ENCODE data around the gene FRY. TPM values are rescaled to one million over a fixed set of nuclear protein-coding genes. Genes with fewer than 3 reads are reported as not detected.

The FRY gene
- polyA plus RNA-seq, 2 donors, result 2.4 to 4.3 TPM

DNA sequence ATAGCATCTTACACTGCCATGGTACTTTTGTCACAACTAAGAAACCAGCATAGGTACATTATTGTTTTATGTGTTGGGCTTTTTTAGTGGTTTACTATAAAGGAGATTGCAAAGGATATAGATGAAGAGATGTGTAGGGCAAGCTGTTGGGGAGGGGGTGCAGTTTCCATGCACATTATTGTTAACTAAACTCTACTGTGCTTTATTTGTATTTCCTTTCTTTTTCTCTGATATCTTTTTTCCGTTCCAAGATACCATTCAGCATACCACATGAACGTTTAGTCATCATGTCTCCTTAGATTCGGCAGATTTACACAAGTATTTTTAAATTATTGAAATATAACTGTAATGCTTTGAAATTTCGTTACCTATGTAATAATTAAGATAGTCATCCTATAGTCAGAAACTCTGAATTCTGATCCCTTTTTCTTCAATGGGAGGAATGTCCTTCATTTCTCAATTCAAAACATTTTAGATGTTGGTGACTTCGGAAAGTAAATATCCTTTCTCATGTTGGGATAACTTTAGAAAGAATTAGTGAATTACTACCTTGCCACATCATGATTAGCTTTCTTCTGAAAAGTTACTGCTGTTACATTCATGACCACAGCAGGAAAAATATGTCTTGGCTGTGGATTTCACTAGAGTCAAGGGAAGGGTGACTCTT is 82.8 kb downstream of the FRY start:
- Histone ChIP-seq H3K4me1 (ENCODE audit: control insufficient read depth in 2 of 2, insufficient read depth in 2 of 2, low read length in 1 of 2) (no peaks in the 10 kb centered on the region), H3K27me3 (ENCODE audit: control insufficient read depth in 1 of 2, insufficient read depth in 2 of 2, low read length in 2 of 2) (no peaks in the 10 kb centered on the region), H3K4me3 (ENCODE audit: low read depth in 1 of 2, low read length in 2 of 2) (no peak overlapping the region), H3K9me3 (ENCODE audit: control insufficient read depth in 2 of 2, insufficient read depth in 1 of 2, low read depth in 1 of 2, low read length in 1 of 2) (no peaks in the 10 kb centered on the region), H3K36me3 (ENCODE audit: control insufficient read depth in 2 of 2, insufficient read depth in 2 of 2, low read length in 1 of 2) (peaks cover 0 to 3% of the 10 kb centered on the region in 2 donors), H3K27ac (ENCODE audit: low read depth in 2 of 2, low read length in 1 of 2) (no peak overlapping the region)
- 62 to 66% methylated on average over 5 of the region's 5 CpGs for whole genome bisulfite sequencing, 2 donors

DNA sequence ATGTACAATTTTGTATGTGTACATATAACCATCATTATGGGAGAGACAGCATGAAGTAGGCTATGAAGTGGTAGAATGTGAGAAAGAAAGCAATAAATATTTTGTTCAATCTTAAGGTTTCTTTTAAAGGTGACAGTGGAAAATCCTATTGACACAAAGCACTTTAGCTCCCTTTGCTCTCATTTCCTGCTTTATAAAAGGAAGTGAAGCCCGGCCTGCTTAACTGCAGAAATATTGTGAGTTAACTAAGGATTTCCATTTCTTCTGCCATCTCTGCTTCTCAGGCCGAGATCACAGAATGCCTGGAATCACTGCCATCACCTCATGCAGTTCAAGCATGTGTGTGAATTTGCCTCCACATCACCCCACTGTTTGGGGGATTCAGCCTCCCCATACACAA is 83.5 kb downstream of the FRY start:
- Histone ChIP-seq H3K4me1 (ENCODE audit: control insufficient read depth in 2 of 2, insufficient read depth in 2 of 2, low read length in 1 of 2) (no peaks in the 10 kb centered on the region), H3K27ac (ENCODE audit: low read depth in 2 of 2, low read length in 1 of 2) (no peak overlapping the region), H3K9me3 (ENCODE audit: control insufficient read depth in 2 of 2, insufficient read depth in 1 of 2, low read depth in 1 of 2, low read length in 1 of 2) (no peaks in the 10 kb centered on the region), H3K36me3 (ENCODE audit: control insufficient read depth in 2 of 2, insufficient read depth in 2 of 2, low read length in 1 of 2) (peaks cover 0 to 3% of the 10 kb centered on the region in 2 donors), H3K27me3 (ENCODE audit: control insufficient read depth in 1 of 2, insufficient read depth in 2 of 2, low read length in 2 of 2) (no peaks in the 10 kb centered on the region), H3K4me3 (ENCODE audit: low read depth in 1 of 2, low read length in 2 of 2) (no peak overlapping the region)
- 61 to 63% methylated on average over 2 of the region's 2 CpGs for WGBS, 2 donors

GRCh38 chr13:32116210-32116609 is 84.6 kb downstream of the FRY start:
- H3K36me3 ChIP-seq (ENCODE audit: control insufficient read depth in 2 of 2, insufficient read depth in 2 of 2, low read length in 1 of 2), result peaks cover 0 to 3% of the 10 kb centered on the region in 2 donors
- WGBS, 2 donors, result 85% methylated on average over 5 of the region's 5 CpGs
- H3K27me3 ChIP-seq (ENCODE audit: control insufficient read depth in 1 of 2, insufficient read depth in 2 of 2, low read length in 2 of 2), result no peaks in the 10 kb centered on the region
- no peaks in the 10 kb centered on the region for H3K9me3 ChIP-seq (ENCODE audit: control insufficient read depth in 2 of 2, insufficient read depth in 1 of 2, low read depth in 1 of 2, low read length in 1 of 2)
- no peak overlapping the region for H3K27ac ChIP-seq (ENCODE audit: low read depth in 2 of 2, low read length in 1 of 2)
- H3K4me1 ChIP-seq (ENCODE audit: control insufficient read depth in 2 of 2, insufficient read depth in 2 of 2, low read length in 1 of 2), result no peaks in the 10 kb centered on the region
- no peak overlapping the region for H3K4me3 ChIP-seq (ENCODE audit: low read depth in 1 of 2, low read length in 2 of 2)

DNA sequence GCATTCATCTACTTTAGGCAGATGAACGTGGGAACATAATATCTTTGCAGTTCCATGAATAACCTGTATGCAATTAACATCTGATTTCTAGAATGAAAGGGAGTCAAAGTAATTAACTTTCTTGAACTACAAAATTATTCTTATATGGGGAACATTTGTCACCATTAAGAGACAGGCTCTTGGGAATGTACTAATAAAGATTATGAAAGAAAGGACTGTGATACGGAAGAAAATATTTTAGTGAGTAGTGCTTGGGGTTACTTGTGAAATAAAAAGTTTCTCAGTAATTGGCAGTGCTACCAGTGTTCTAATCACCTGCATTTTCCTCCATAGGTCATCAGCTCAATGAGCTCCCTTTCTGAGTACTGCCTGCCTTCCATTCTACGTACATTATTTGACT is 85.4 kb downstream of the FRY start:
- H3K27ac ChIP-seq (ENCODE audit: low read depth in 2 of 2, low read length in 1 of 2), result no peak overlapping the region
- no peaks in the 10 kb centered on the region for H3K4me1 ChIP-seq (ENCODE audit: control insufficient read depth in 2 of 2, insufficient read depth in 2 of 2, low read length in 1 of 2)
- no peaks in the 10 kb centered on the region for H3K9me3 ChIP-seq (ENCODE audit: control insufficient read depth in 2 of 2, insufficient read depth in 1 of 2, low read depth in 1 of 2, low read length in 1 of 2)
- H3K27me3 ChIP-seq (ENCODE audit: control insufficient read depth in 1 of 2, insufficient read depth in 2 of 2, low read length in 2 of 2), result no peaks in the 10 kb centered on the region
- WGBS, 2 donors, result 84 to 92% methylated on average over 3 of the region's 3 CpGs
- H3K36me3 ChIP-seq (ENCODE audit: control insufficient read depth in 2 of 2, insufficient read depth in 2 of 2, low read length in 1 of 2), result peaks cover 0 to 3% of the 10 kb centered on the region in 2 donors
- no peak overlapping the region for H3K4me3 ChIP-seq (ENCODE audit: low read depth in 1 of 2, low read length in 2 of 2)

- H3K4me3 ChIP-seq (ENCODE audit: low read depth in 1 of 2, low read length in 2 of 2), result no peak overlapping the region
- no peak overlapping the region for H3K27ac ChIP-seq (ENCODE audit: low read depth in 2 of 2, low read length in 1 of 2)
- no peaks in the 10 kb centered on the region for H3K4me1 ChIP-seq (ENCODE audit: control insufficient read depth in 2 of 2, insufficient read depth in 2 of 2, low read length in 1 of 2)
- H3K27me3 ChIP-seq (ENCODE audit: control insufficient read depth in 1 of 2, insufficient read depth in 2 of 2, low read length in 2 of 2), result no peaks in the 10 kb centered on the region
- no peaks in the 10 kb centered on the region for H3K9me3 ChIP-seq (ENCODE audit: control insufficient read depth in 2 of 2, insufficient read depth in 1 of 2, low read depth in 1 of 2, low read length in 1 of 2)
- WGBS, 2 donors, result 68 to 86% methylated on average over 6 of the region's 6 CpGs
- peaks cover 0 to 3% of the 10 kb centered on the region in 2 donors for H3K36me3 ChIP-seq (ENCODE audit: control insufficient read depth in 2 of 2, insufficient read depth in 2 of 2, low read length in 1 of 2)
Measured at GRCh38 chr13:32117701-32118100, 86.1 kb downstream of the FRY start.

GRCh38 chr13:32121316-32121715 is 89.7 kb downstream of the FRY start:
- Histone ChIP-seq H3K27ac (ENCODE audit: low read depth in 2 of 2, low read length in 1 of 2) (no peak overlapping the region), H3K9me3 (ENCODE audit: control insufficient read depth in 2 of 2, insufficient read depth in 1 of 2, low read depth in 1 of 2, low read length in 1 of 2) (no peaks in the 10 kb centered on the region), H3K27me3 (ENCODE audit: control insufficient read depth in 1 of 2, insufficient read depth in 2 of 2, low read length in 2 of 2) (no peaks in the 10 kb centered on the region), H3K36me3 (ENCODE audit: control insufficient read depth in 2 of 2, insufficient read depth in 2 of 2, low read length in 1 of 2) (peaks cover 0 to 3% of the 10 kb centered on the region in 2 donors), H3K4me3 (ENCODE audit: low read depth in 1 of 2, low read length in 2 of 2) (no peak overlapping the region), H3K4me1 (ENCODE audit: control insufficient read depth in 2 of 2, insufficient read depth in 2 of 2, low read length in 1 of 2) (no peaks in the 10 kb centered on the region)
- WGBS, 2 donors, result 89 to 90% methylated on average over 3 of the region's 3 CpGs

DNA sequence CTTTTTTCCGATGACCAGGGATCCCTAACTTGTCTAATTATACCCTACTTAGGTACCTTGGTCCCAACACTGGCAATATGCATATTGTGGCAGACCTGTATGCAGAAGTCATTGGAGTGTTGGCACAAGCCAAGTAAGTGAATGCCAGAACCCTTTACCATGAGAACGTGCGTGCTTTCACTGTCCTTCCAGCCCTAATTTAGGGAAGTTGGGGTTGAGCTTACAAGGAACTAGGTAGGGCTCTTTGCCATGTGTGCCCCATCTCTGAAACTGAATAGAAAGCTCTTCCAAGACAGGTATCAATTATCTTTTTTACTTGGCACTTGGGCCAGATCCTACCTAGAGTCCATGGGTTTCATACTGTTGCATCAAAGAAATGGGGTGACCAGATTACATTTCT is 93.2 kb downstream of the FRY start:
- no peaks in the 10 kb centered on the region for H3K27me3 ChIP-seq (ENCODE audit: control insufficient read depth in 1 of 2, insufficient read depth in 2 of 2, low read length in 2 of 2)
- H3K27ac ChIP-seq (ENCODE audit: low read depth in 2 of 2, low read length in 1 of 2), result no peak overlapping the region
- 89 to 99% methylated on average over 3 of the region's 3 CpGs for WGBS, 2 donors
- no peak overlapping the region for H3K4me3 ChIP-seq (ENCODE audit: low read depth in 1 of 2, low read length in 2 of 2)
- no peaks in the 10 kb centered on the region for H3K9me3 ChIP-seq (ENCODE audit: control insufficient read depth in 2 of 2, insufficient read depth in 1 of 2, low read depth in 1 of 2, low read length in 1 of 2)
- no peaks in the 10 kb centered on the region for H3K36me3 ChIP-seq (ENCODE audit: control insufficient read depth in 2 of 2, insufficient read depth in 2 of 2, low read length in 1 of 2)
- no peaks in the 10 kb centered on the region for H3K4me1 ChIP-seq (ENCODE audit: control insufficient read depth in 2 of 2, insufficient read depth in 2 of 2, low read length in 1 of 2)

- H3K4me1 ChIP-seq (ENCODE audit: control insufficient read depth in 2 of 2, insufficient read depth in 2 of 2, low read length in 1 of 2), result no peaks in the 10 kb centered on the region
- H3K27ac ChIP-seq (ENCODE audit: low read depth in 2 of 2, low read length in 1 of 2), result no peak overlapping the region
- H3K4me3 ChIP-seq (ENCODE audit: low read depth in 1 of 2, low read length in 2 of 2), result no peak overlapping the region
- no peaks in the 10 kb centered on the region for H3K36me3 ChIP-seq (ENCODE audit: control insufficient read depth in 2 of 2, insufficient read depth in 2 of 2, low read length in 1 of 2)
- 52 to 72% methylated on average over 4 of the region's 4 CpGs for WGBS, 2 donors
- no peaks in the 10 kb centered on the region for H3K9me3 ChIP-seq (ENCODE audit: control insufficient read depth in 2 of 2, insufficient read depth in 1 of 2, low read depth in 1 of 2, low read length in 1 of 2)
- no peaks in the 10 kb centered on the region for H3K27me3 ChIP-seq (ENCODE audit: control insufficient read depth in 1 of 2, insufficient read depth in 2 of 2, low read length in 2 of 2)
Measured at GRCh38 chr13:32125221-32125689, 93.7 kb downstream of the FRY start.

DNA sequence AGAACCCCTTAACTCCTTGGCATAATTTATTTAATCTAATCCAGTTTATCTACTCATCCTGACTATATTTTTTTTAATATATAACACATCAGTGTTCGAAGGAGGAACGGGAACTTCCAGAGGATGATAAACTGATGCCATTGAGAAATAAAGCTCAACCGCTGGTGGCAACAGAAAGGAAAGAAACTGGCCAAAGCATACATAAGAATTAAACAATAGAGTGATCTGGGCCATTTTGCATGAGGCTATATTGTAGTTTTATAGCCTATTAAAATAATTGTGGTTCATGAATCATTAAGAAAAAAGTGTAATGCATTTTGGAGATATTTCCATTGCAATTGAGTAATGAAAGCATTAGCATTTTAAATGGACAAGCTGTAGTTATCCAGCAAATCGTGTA is 94.2 kb downstream of the FRY start:
- no peaks in the 10 kb centered on the region for H3K9me3 ChIP-seq (ENCODE audit: control insufficient read depth in 2 of 2, insufficient read depth in 1 of 2, low read depth in 1 of 2, low read length in 1 of 2)
- H3K4me3 ChIP-seq (ENCODE audit: low read depth in 1 of 2, low read length in 2 of 2), result no peak overlapping the region
- H3K27me3 ChIP-seq (ENCODE audit: control insufficient read depth in 1 of 2, insufficient read depth in 2 of 2, low read length in 2 of 2), result no peaks in the 10 kb centered on the region
- no peaks in the 10 kb centered on the region for H3K36me3 ChIP-seq (ENCODE audit: control insufficient read depth in 2 of 2, insufficient read depth in 2 of 2, low read length in 1 of 2)
- no peaks in the 10 kb centered on the region for H3K4me1 ChIP-seq (ENCODE audit: control insufficient read depth in 2 of 2, insufficient read depth in 2 of 2, low read length in 1 of 2)
- H3K27ac ChIP-seq (ENCODE audit: low read depth in 2 of 2, low read length in 1 of 2), result no peak overlapping the region
- 81 to 84% methylated on average over 4 of the region's 4 CpGs for WGBS, 2 donors

GRCh38 chr13:32126278-32126677 is 94.7 kb downstream of the FRY start:
- no peaks in the 10 kb centered on the region for H3K27me3 ChIP-seq (ENCODE audit: control insufficient read depth in 1 of 2, insufficient read depth in 2 of 2, low read length in 2 of 2)
- H3K4me1 ChIP-seq (ENCODE audit: control insufficient read depth in 2 of 2, insufficient read depth in 2 of 2, low read length in 1 of 2), result no peaks in the 10 kb centered on the region
- H3K27ac ChIP-seq (ENCODE audit: low read depth in 2 of 2, low read length in 1 of 2), result no peak overlapping the region
- no peaks in the 10 kb centered on the region for H3K9me3 ChIP-seq (ENCODE audit: control insufficient read depth in 2 of 2, insufficient read depth in 1 of 2, low read depth in 1 of 2, low read length in 1 of 2)
- H3K36me3 ChIP-seq (ENCODE audit: control insufficient read depth in 2 of 2, insufficient read depth in 2 of 2, low read length in 1 of 2), result no peaks in the 10 kb centered on the region
- 77 to 83% methylated on average over 3 of the region's 3 CpGs for WGBS, 2 donors
- H3K4me3 ChIP-seq (ENCODE audit: low read depth in 1 of 2, low read length in 2 of 2), result no peak overlapping the region
